Neural progenitor cell (in vitro differentiated cells): Measurements from ENCODE around the gene ITGA2B. TPM values are rescaled to one million over a fixed set of nuclear protein-coding genes. Genes with fewer than 3 reads are reported as not detected.

Experiments
- DNase-seq: peaks from one replicate; pipeline ENCODE4 v3.0.0-alpha.2; 2016; ENCODE audit warnings: low spot score
- H2AFZ ChIP-seq: fragments of 200-600 bp; sonication (generic); replicated peaks from 2 replicates; pipeline ENCODE4 v1.6.1; 2016; ENCODE audit warnings: antibody characterized with exemption
- H3F3A ChIP-seq: fragments of 200-600 bp; sonication (generic); 2 replicates; pipeline ENCODE4 v1.6.1; 2016; ENCODE audit warnings: antibody characterized with exemption, low read depth
- H3K27ac ChIP-seq: fragments of 200-600 bp; sonication (generic); 2 replicates; pipeline ENCODE4 v1.5.1; 2016; ENCODE audit warnings: mild to moderate bottlenecking
- H3K27me3 ChIP-seq: fragments of 200-600 bp; sonication (generic); 2 replicates; pipeline ENCODE4 v1.6.1; 2016; ENCODE audit warnings: mild to moderate bottlenecking, moderate library complexity
- H3K36me3 ChIP-seq: fragments of 200-600 bp; sonication (generic); 2 replicates; pipeline ENCODE4 v1.5.1; 2016
- H3K4me1 ChIP-seq: fragments of 200-600 bp; sonication (generic); 2 replicates; pipeline ENCODE4 v1.6.1; 2016; ENCODE audit warnings: mixed run types
- H3K4me2 ChIP-seq: fragments of 200-600 bp; sonication (generic); 2 replicates; pipeline ENCODE4 v1.6.1; 2016
- H3K4me3 ChIP-seq: fragments of 200-600 bp; sonication (generic); 2 replicates; pipeline ENCODE4 v1.5.1; 2016
- H3K79me2 ChIP-seq: fragments of 200-600 bp; sonication (generic); 2 replicates; pipeline ENCODE4 v1.6.1; 2016; ENCODE audit warnings: low read depth
- H3K9ac ChIP-seq: fragments of 200-600 bp; sonication (generic); 2 replicates; pipeline ENCODE4 v1.6.1; 2016
- H3K9me3 ChIP-seq: fragments of 200-600 bp; sonication (generic); 2 replicates; pipeline ENCODE4 v1.5.1; 2016; ENCODE audit warnings: low read depth
- H4K20me1 ChIP-seq: fragments of 200-600 bp; sonication (generic); 2 replicates; pipeline ENCODE4 v1.6.1; 2016; ENCODE audit warnings: low read depth
- H3K27ac Mint-ChIP-seq: 3 replicates; pipeline ENCODE4 v1.8.0; 2021; ENCODE audit warnings: mixed read lengths
- H3K27me3 Mint-ChIP-seq: 2 replicates; pipeline ENCODE4 v1.8.0; 2022; ENCODE audit warnings: low read depth, mild to moderate bottlenecking, inconsistent platforms, moderate library complexity, mixed read lengths; ENCODE audit not compliant: insufficient read depth
- H3K36me3 Mint-ChIP-seq: 3 replicates; pipeline ENCODE4 v1.8.0; 2021; ENCODE audit warnings: mixed read lengths
- H3K4me1 Mint-ChIP-seq: 3 replicates; pipeline ENCODE4 v1.8.0; 2021; ENCODE audit warnings: mixed read lengths
- H3K4me3 Mint-ChIP-seq: 3 replicates; pipeline ENCODE4 v1.8.0; 2021; ENCODE audit warnings: mild to moderate bottlenecking, moderate library complexity, mixed read lengths
- H3K9me3 Mint-ChIP-seq: 3 replicates; pipeline ENCODE4 v1.8.0; 2020; ENCODE audit warnings: mixed read lengths
- EZH2 ChIP-seq: fragments of 200-600 bp; sonication (generic); IDR thresholded peaks from 2 replicates; pipeline ENCODE4 v1.6.1; 2017; ENCODE audit warnings: antibody characterized with exemption, mild to moderate bottlenecking, moderate library complexity
- EZH2phosphoT487 ChIP-seq: fragments of 200-600 bp; sonication (generic); IDR thresholded peaks from 2 replicates; pipeline ENCODE4 v1.6.1; 2017; ENCODE audit warnings: antibody characterized with exemption
- small RNA-seq: library from RNA; depleted of rRNA; stranded (forward); fragments of <200 nt; gene quantifications from one replicate; pipeline ENCODE3, GENCODE V24; 2015
- total RNA-seq: library from RNA; depleted of rRNA; stranded (reverse); fragments of >200 nt; gene quantifications from 2 replicates; pipeline ENCODE4 v1.2.3, GENCODE V29; 2015; ENCODE audit warnings: low replicate concordance
- TF ChIP-seq, protein P1 (sequence below): fragments of 200-600 bp; sonication (generic); IDR thresholded peaks from 2 replicates; pipeline ENCODE4 v1.5.1; 2017; ENCODE audit warnings: antibody characterized with exemption, mild to moderate bottlenecking

ITGA2B gene
- total RNA-seq, 1 donor from 2014 or later: 4.7 TPM

- peaks cover 19% of the 10 kb centered on the region for H3K27me3 ChIP-seq
- H3K27me3 Mint-ChIP-seq: peaks cover 4% of the 10 kb centered on the region
- peaks cover 17% of the 10 kb centered on the region for H4K20me1 ChIP-seq
- H3K27ac Mint-ChIP-seq: no peak overlapping the region
- peaks cover 4% of the 10 kb centered on the region for H3K4me1 ChIP-seq
- H3K79me2 ChIP-seq: peaks cover 23% of the 10 kb centered on the region
- H3K9me3 ChIP-seq: no peaks in the 10 kb centered on the region
- peak overlapping the region; percentile 31 for H3K9ac ChIP-seq
- peak overlapping the region; percentile 89 for H3K4me3 Mint-ChIP-seq
- no peak overlapping the region for H2AFZ ChIP-seq
- no peaks in the 10 kb centered on the region for H3K9me3 Mint-ChIP-seq
- peaks cover 25% of the 10 kb centered on the region for H3F3A ChIP-seq
- no peaks in the 10 kb centered on the region for H3K36me3 ChIP-seq
- H3K4me3 ChIP-seq: peak overlapping the region; percentile 79
- DNase-seq: peak; percentile 53
- H3K4me1 Mint-ChIP-seq: peaks cover 7% of the 10 kb centered on the region
- TF ChIP-seq EZH2 (no peak), EZH2phosphoT487 (no peak)
- TF ChIP-seq, protein P1, sequence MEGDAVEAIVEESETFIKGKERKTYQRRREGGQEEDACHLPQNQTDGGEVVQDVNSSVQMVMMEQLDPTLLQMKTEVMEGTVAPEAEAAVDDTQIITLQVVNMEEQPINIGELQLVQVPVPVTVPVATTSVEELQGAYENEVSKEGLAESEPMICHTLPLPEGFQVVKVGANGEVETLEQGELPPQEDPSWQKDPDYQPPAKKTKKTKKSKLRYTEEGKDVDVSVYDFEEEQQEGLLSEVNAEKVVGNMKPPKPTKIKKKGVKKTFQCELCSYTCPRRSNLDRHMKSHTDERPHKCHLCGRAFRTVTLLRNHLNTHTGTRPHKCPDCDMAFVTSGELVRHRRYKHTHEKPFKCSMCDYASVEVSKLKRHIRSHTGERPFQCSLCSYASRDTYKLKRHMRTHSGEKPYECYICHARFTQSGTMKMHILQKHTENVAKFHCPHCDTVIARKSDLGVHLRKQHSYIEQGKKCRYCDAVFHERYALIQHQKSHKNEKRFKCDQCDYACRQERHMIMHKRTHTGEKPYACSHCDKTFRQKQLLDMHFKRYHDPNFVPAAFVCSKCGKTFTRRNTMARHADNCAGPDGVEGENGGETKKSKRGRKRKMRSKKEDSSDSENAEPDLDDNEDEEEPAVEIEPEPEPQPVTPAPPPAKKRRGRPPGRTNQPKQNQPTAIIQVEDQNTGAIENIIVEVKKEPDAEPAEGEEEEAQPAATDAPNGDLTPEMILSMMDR: no peak
- H3K36me3 Mint-ChIP-seq: peaks cover 4% of the 10 kb centered on the region
- H3K4me2 ChIP-seq: peak overlapping the region; percentile 97
- H3K27ac ChIP-seq: no peak overlapping the region
Observed at GRCh38 chr17:44324092-44324570, 65.3 kb downstream of the ITGA2B start.

- Histone ChIP-seq H3K36me3 (no peaks in the 10 kb centered on the region), H3K4me1 (peaks cover 4% of the 10 kb centered on the region), H2AFZ (no peak overlapping the region), H3F3A (peaks cover 21% of the 10 kb centered on the region), H4K20me1 (peaks cover 19% of the 10 kb centered on the region), H3K9me3 (no peaks in the 10 kb centered on the region), H3K79me2 (peaks cover 23% of the 10 kb centered on the region), H3K27me3 (peaks cover 19% of the 10 kb centered on the region), H3K4me2 (peak overlapping the region; percentile 97), H3K9ac (no peak overlapping the region), H3K27ac (no peak overlapping the region), H3K4me3 (peak overlapping the region; percentile 79)
- Mint-ChIP-seq H3K36me3 (peaks cover 4% of the 10 kb centered on the region), H3K27me3 (peaks cover 4% of the 10 kb centered on the region), H3K4me1 (peaks cover 7% of the 10 kb centered on the region), H3K27ac (no peak overlapping the region), H3K9me3 (no peaks in the 10 kb centered on the region), H3K4me3 (peak overlapping the region; percentile 89)
- DNase-seq: no peak
- TF ChIP-seq EZH2phosphoT487 (no peak), EZH2 (no peak)
- TF ChIP-seq, protein P1: no peak
Observed at GRCh38 chr17:44323359-44324091, 65.9 kb downstream of the ITGA2B start.

- H3K27me3 Mint-ChIP-seq: peaks cover 10% of the 10 kb centered on the region
- H3K36me3 Mint-ChIP-seq: peaks cover 4% of the 10 kb centered on the region
- no peak overlapping the region for H3K27ac Mint-ChIP-seq
- Histone ChIP-seq H3K4me3 (no peak overlapping the region), H3K4me1 (peaks cover 4% of the 10 kb centered on the region), H3K79me2 (peaks cover 23% of the 10 kb centered on the region), H3F3A (peaks cover 17% of the 10 kb centered on the region), H3K4me2 (no peak overlapping the region), H3K27ac (no peak overlapping the region), H4K20me1 (peaks cover 20% of the 10 kb centered on the region), H3K36me3 (no peaks in the 10 kb centered on the region), H3K9ac (no peak overlapping the region), H2AFZ (no peak overlapping the region), H3K9me3 (no peaks in the 10 kb centered on the region), H3K27me3 (peaks cover 21% of the 10 kb centered on the region)
- no peaks in the 10 kb centered on the region for H3K9me3 Mint-ChIP-seq
- peak overlapping the region; percentile 33 for H3K4me3 Mint-ChIP-seq
- TF ChIP-seq EZH2phosphoT487 (no peak), EZH2 (no peak)
- TF ChIP-seq, protein P1: no peak
- no peak for DNase-seq
- peaks cover 7% of the 10 kb centered on the region for H3K4me1 Mint-ChIP-seq
Observed at GRCh38 chr17:44322236-44322895, 67.1 kb downstream of the ITGA2B start.

Small RNA genes lying within 50 kb of the gene (small RNA-seq; reads per million reads assigned to genes)
- gene RN7SL258P: not detected

Other genes with a start within 250 kb of the ITGA2B start
- gene HROB, start 247.7 kb downstream of the ITGA2B start, total RNA-seq: 6.5 and 11.0 TPM in 2 replicates
- gene ASB16, start 218.9 kb downstream of the ITGA2B start, total RNA-seq: not detected in 2 replicates
- 16.6 and 26.3 TPM in 2 replicates for gene TMUB2, start 202.7 kb downstream of the ITGA2B start, total RNA-seq
- gene ATXN7L3, start 189.8 kb downstream of the ITGA2B start, total RNA-seq: 38.9 and 73.6 TPM in 2 replicates
- gene UBTF, start 170.0 kb downstream of the ITGA2B start, total RNA-seq: 23.7 and 32.9 TPM in 2 replicates
- not detected in 2 replicates for gene SLC4A1, start 121.5 kb downstream of the ITGA2B start, total RNA-seq
- 0.09 and 0.58 TPM in 2 replicates for gene RUNDC3A, start 81.0 kb downstream of the ITGA2B start, total RNA-seq
- 61.2 and 146 TPM in 2 replicates for gene SLC25A39, start 64.8 kb downstream of the ITGA2B start, total RNA-seq
- 28.2 and 98.6 TPM in 2 replicates for gene GRN, start 44.3 kb downstream of the ITGA2B start, total RNA-seq
- 18.1 and 68.1 TPM in 2 replicates for gene FAM171A2, start 25.8 kb downstream of the ITGA2B start, total RNA-seq
- 41.4 and 44.1 TPM in 2 replicates for gene GPATCH8, start 113.8 kb upstream of the ITGA2B start, total RNA-seq
- gene FZD2, start 167.8 kb upstream of the ITGA2B start, total RNA-seq: 56.6 and 188 TPM in 2 replicates